NCI-H524 treated with DMSO at 0.1 percent for 48 hours (cell line): ENCODE data around the gene GRHL1.

Source experiments
- DNase-seq: peaks from one replicate; lab custom pipeline; 2025; lab: John Stamatoyannopoulos, UW

The GRHL1 gene

DNA sequence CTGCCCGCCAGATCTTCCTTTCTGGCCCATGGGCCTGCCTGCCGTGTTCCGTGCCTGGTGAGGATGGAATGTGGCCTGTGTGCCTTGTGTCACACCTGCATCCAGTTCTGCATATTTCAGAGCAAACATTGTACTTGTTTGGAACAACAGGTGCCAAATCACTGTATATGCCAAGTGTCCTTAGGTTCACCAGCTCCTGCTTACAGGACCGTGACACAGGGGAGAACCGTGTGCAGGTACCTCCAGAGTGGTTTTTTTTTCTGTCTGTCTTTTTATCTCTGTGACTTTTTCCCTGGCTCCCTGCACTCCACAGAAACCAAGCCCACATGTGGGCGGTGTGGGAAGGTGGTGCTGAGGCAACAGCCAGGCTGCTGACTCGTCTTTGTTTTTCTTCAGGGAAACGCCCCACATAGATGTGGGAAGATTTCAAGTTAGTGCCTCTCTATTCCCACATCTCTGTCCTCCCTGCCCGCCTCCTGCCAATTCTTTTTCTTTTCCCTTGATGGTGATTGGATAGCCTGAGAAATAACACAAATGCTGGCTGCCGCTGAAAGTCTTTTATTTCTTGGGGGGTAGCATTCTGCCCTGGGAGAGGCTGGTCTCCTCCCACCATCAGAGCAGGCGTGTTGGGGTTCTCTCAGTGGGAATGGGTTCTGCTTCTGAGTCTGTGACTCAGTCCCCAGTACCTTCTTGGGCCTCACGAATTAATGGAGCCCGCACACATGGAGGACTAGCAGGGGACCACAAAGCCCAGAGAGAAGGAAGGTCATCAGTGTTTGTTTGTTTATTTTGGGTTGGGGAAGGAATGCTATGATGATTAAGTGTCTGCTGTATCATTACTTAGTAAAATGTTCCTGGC lies 21.4 kb downstream of the GRHL1 start:
- no peak for DNase-seq

- DNase-seq: no peak
Observed at GRCh38 chr2:9973690-9974089, 22.2 kb downstream of the GRHL1 start.

- no peak for DNase-seq
Observed at GRCh38 chr2:9974343-9974742, 22.9 kb downstream of the GRHL1 start.

DNA sequence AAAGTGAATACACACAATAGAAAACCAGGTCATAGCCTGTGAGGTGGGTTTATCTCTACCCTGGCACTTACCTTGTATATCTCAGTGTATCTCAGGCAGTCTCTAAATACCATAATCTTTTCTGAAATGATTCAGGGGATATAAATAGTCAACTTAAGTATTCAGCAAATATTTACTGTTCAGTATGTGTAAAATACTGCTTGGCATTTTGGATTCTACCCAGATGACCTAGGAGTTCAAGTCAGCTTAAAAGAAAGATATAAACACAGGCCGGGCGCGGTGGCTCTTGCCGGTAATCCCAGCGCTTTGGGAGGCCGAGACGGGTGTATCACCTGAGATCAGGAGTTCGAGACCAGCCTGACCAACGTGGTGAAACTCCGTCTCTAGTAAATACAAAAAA lies 23.8 kb downstream of the GRHL1 start:
- DNase-seq: no peak

DNA sequence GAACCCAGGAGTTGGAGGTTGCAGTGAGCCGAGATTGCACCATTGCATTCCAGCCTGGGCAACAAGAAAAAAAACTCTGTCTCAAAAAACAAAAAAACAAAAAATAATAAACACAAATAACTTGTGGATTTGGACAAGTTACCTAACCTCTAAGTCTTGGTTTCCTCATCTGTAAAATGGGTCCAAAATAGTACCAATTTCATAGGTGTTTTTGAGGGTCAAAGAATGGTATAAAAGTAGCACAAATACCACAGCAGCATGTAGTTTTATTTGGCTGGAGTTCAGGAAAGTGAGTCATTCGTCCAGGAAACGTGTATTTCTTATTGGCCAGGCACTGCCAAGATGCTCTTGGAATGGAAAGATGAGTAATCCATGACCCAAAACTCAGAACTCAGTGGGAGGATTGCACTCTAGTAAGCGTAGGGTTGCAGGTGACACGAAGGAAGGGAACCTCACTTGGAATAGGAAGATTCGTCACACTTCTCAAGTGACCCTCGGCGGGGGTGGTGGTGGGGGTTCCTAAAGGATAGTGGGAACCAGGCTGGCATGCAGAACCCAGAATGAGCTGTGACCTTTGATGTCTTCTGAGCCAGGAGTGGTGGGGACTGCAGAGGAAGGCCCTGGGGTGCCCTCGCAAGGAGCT lies 24.4 kb downstream of the GRHL1 start:
- no peak for DNase-seq

DNA sequence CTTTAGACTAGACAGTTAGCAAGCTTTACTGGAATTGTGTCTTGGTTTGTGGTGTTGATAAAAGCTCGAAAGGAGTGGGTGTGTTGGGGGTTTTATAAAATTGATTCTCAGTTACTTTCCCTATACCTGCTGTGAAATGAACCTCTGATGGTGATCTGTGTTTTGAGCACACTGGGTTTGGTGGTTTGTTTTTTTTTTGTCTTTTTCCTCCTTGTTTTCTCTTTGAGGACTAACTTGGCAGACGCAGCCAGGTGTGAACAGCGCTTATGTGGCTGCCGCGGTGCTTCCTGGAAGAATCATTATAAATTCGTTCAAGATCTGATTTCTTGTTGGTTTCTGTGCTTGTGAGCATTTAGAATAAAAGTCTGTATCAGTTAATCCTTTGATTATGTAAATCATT lies 28.5 kb downstream of the GRHL1 start:
- DNase-seq: no peak

- no peak for DNase-seq
Observed at GRCh38 chr2:9980520-9980919, 29.0 kb downstream of the GRHL1 start.

- DNase-seq: no peak
Observed at GRCh38 chr2:9981655-9982054, 30.2 kb downstream of the GRHL1 start.

- no peak for DNase-seq
Observed at GRCh38 chr2:9982248-9982647, 30.8 kb downstream of the GRHL1 start.

- no peak for DNase-seq
Observed at GRCh38 chr2:9982891-9983290, 31.4 kb downstream of the GRHL1 start.

GRCh38 chr2:9983401-9984216 lies 32.1 kb downstream of the GRHL1 start:
- no peak for DNase-seq

GRCh38 chr2:9984217-9984739 lies 32.8 kb downstream of the GRHL1 start:
- DNase-seq: no peak

- DNase-seq: no peak
Observed at GRCh38 chr2:9984871-9985480, 33.5 kb downstream of the GRHL1 start.

GRCh38 chr2:9985531-9986328 lies 34.2 kb downstream of the GRHL1 start:
- DNase-seq: no peak

DNA sequence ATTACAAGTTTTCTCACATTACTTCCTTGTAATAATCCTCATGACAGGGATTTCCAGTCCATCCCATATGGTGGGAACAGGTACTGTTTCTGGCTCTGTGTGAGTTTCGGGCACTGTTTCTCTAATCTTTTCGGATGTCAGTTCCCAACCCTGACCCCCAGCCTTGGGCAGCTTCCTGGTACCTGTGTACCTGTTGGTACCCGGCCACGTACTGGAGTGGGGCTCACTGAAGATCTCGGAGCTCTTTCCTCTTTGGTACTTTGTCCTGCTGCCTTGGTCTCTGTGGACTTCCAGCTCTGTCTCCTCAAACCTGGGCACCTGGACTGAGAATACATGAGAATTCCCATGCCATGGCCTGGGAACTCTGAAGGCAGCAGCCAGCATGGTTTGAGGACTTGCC lies 36.8 kb downstream of the GRHL1 start:
- DNase-seq: no peak

GRCh38 chr2:9990736-9991135 lies 39.2 kb downstream of the GRHL1 start:
- no peak for DNase-seq

- DNase-seq: no peak
Observed at GRCh38 chr2:9991221-9991620, 39.7 kb downstream of the GRHL1 start.

- no peak for DNase-seq
Observed at GRCh38 chr2:9991829-9992273, 40.4 kb downstream of the GRHL1 start.

DNA sequence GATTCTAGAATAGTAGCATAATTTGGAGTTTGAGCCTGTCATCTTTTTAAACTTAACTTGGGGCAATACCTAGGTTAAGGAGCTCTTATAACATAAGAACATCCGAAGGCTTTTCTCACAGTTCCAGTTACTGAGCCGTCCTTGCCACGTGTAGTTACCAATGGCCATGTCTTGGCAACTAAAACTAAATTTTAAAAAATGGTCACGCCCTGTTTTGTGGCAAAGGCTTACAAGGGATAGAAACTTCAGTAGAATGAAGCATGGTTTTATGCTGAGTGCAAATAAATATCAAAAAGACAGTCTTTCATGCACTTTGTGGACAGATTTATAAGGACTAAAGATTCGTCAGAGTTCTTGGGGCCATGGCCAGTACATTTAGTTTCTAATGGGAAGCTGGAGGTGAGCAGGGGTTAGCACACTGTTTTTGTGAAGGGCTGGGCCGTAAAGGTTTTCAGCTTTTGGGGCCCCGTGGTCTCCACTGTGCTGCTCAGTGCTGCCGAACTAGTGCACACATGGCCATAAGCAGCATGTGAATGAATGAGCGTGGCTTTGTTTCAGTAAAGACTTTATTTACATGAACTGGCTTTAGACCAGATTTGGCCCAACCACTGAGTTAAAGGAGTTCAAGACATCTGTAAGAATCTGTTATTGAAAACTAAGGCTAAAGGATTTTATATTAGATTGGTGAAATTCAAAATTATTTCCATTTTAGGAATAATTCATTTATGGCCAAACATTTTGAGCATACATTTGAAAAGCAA lies 41.1 kb downstream of the GRHL1 start:
- no peak for DNase-seq

- DNase-seq: no peak
Observed at GRCh38 chr2:9993488-9994165, 42.1 kb downstream of the GRHL1 start.
